ENCODE data around the gene TNFAIP6.

DNA sequence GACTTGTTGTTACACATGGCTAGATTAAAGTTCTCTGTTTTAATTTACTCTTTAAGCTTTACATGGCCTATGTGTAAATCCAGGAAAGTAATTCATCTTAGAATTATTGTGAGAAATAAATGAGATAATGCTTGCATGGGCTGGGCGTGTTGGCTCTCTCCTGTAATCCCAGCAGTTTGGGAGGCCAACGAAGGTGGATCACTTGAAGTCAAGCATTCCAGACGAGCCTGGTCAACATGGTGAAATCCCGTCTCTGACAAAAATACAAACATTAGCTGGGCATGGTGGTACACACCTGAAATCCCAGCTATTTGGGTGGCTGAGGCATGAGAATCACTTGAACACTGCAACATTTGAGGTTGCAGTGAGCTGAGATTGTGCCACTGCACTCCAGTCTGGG lies 48.0 kb downstream of the TNFAIP6 start:
- TF ChIP-seq SMC3 (IDR thresholded peaks at IDR 0.05; ENCODE audit: borderline replicate concordance, low read length) (no peak), SUZ12 (IDR thresholded peaks at IDR 0.05; ENCODE audit: unreplicated experiment) (no peak), RB1 (IDR thresholded peaks at IDR 0.05; ENCODE audit: borderline replicate concordance) (no peak), EZH2 (IDR thresholded peaks at IDR 0.05; ENCODE audit: borderline replicate concordance, control insufficient read depth, low read depth, low read length) (no peak)
- TF ChIP-seq, protein P1, sequence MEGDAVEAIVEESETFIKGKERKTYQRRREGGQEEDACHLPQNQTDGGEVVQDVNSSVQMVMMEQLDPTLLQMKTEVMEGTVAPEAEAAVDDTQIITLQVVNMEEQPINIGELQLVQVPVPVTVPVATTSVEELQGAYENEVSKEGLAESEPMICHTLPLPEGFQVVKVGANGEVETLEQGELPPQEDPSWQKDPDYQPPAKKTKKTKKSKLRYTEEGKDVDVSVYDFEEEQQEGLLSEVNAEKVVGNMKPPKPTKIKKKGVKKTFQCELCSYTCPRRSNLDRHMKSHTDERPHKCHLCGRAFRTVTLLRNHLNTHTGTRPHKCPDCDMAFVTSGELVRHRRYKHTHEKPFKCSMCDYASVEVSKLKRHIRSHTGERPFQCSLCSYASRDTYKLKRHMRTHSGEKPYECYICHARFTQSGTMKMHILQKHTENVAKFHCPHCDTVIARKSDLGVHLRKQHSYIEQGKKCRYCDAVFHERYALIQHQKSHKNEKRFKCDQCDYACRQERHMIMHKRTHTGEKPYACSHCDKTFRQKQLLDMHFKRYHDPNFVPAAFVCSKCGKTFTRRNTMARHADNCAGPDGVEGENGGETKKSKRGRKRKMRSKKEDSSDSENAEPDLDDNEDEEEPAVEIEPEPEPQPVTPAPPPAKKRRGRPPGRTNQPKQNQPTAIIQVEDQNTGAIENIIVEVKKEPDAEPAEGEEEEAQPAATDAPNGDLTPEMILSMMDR (IDR thresholded peaks at IDR 0.05 in 2 of 3, conservative IDR thresholded peaks at IDR 0.05 in 1 of 3; ENCODE audit: control insufficient read depth in 2 of 3, extremely low read depth in 1 of 3, insufficient read depth in 1 of 3, low read depth in 3 of 3, low read length in 3 of 3), result no peak

Data from GM12878 (cell line).